GM18909 (cell line): Measurements from ENCODE around the gene CEACAM16.
A peak's percentile ranks its signal among the peaks of the same experiment; 100 is the strongest.

Experiments
- ATAC-seq: cut with Tn5 transposase; IDR thresholded peaks from one replicate; pipeline ENCODE4 v1.9.1; 2021; ENCODE audit warnings: mild to moderate bottlenecking; ENCODE audit not compliant: unreplicated experiment, poor library complexity

CEACAM16 gene

GRCh38 chr19:44722131-44723121, 23.5 kb downstream of the CEACAM16 start:
- no peak for ATAC-seq

- peak; percentile 36 for ATAC-seq
These were observed 24.5 kb downstream of the CEACAM16 start for GRCh38 chr19:44723299-44723951.

- peak; percentile 67 for ATAC-seq
These were observed 25.0 kb downstream of the CEACAM16 start for GRCh38 chr19:44723952-44724319.

GRCh38 chr19:44725251-44725650, 26.3 kb downstream of the CEACAM16 start:
- ATAC-seq: no peak

- ATAC-seq: no peak
These were observed 26.7 kb downstream of the CEACAM16 start for GRCh38 chr19:44725684-44726083.

GRCh38 chr19:44726465-44726864, 27.5 kb downstream of the CEACAM16 start:
- ATAC-seq: no peak

GRCh38 chr19:44728178-44728577, 29.2 kb downstream of the CEACAM16 start:
- ATAC-seq: no peak

GRCh38 chr19:44729516-44730033, 30.6 kb downstream of the CEACAM16 start:
- ATAC-seq: no peak

- no peak for ATAC-seq
These were observed 32.1 kb downstream of the CEACAM16 start for GRCh38 chr19:44731081-44731480.

GRCh38 chr19:44731622-44732021, 32.7 kb downstream of the CEACAM16 start:
- no peak for ATAC-seq

GRCh38 chr19:44732235-44733014, 33.5 kb downstream of the CEACAM16 start:
- no peak for ATAC-seq

GRCh38 chr19:44734357-44734756, 35.4 kb downstream of the CEACAM16 start:
- no peak for ATAC-seq

- ATAC-seq: no peak
These were observed 36.1 kb downstream of the CEACAM16 start for GRCh38 chr19:44735011-44735410.

- no peak for ATAC-seq
These were observed 38.5 kb downstream of the CEACAM16 start for GRCh38 chr19:44737238-44738071.

GRCh38 chr19:44738136-44738535, 39.2 kb downstream of the CEACAM16 start:
- no peak for ATAC-seq

- ATAC-seq: no peak
These were observed 39.9 kb downstream of the CEACAM16 start for GRCh38 chr19:44738603-44739558.

- no peak for ATAC-seq
These were observed 41.4 kb downstream of the CEACAM16 start for GRCh38 chr19:44740351-44740824.

GRCh38 chr19:44741258-44741731, 42.3 kb downstream of the CEACAM16 start:
- ATAC-seq: no peak
